NCI-H345 treated with DMSO at 0.1 percent for 48 hours (cell line): ENCODE measurements around the gene EIF3A.
"Not testable (repeated sequence)": the region's sequence is repeated elsewhere in the genome, so short reads cannot be mapped to it uniquely, and the experiment has no call there.

ENCODE experiments used
- DNase-seq: peaks from one replicate; lab custom pipeline; 2025; ENCODE audit not compliant: unreplicated experiment; lab: John Stamatoyannopoulos, UW

The EIF3A gene

GRCh38 chr10:119100434-119101238, 20.0 kb upstream of the EIF3A start:
- no peak for DNase-seq

GRCh38 chr10:119098576-119098975, 18.0 kb upstream of the EIF3A start:
- no peak for DNase-seq

DNA sequence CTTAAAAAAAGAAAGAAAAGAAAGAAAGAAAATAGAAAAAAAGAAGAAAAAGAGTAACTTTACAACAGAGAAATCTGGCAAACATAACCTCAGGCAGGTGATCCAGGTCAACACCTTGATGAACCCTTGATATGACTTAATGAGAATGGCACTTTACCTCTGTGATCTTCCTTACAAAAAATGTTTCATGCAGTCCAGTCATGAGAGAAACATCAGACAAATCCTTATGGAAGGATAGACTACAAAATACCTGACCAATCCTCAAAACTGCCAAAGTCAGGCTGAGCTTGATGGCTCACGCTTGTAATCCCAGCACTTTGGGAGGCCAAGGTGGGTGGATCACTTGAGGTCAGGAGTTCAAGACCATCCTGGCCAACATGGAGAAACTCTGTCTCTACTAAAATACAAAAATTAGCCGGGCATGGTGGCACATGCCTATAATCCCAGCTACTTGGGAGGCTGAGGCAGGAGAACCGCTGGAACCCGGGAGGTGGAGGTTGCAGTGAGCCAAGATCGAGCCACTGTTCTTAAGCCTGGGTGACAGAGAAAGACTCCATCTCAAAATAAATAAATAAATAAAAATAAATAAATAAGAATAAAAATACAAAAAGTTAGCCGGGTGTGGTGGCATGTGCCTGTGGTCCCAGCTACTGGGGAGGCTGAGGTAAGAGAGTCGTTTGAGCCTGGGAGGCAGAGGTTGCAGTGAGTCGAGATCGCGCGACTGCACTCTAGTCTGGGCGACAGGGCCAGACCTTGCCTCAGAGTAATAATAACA, 16.2 kb upstream of the EIF3A start:
- DNase-seq, result not testable (repeated sequence)

- no peak for DNase-seq
Observed at GRCh38 chr10:119095640-119096039, 15.0 kb upstream of the EIF3A start.

DNA sequence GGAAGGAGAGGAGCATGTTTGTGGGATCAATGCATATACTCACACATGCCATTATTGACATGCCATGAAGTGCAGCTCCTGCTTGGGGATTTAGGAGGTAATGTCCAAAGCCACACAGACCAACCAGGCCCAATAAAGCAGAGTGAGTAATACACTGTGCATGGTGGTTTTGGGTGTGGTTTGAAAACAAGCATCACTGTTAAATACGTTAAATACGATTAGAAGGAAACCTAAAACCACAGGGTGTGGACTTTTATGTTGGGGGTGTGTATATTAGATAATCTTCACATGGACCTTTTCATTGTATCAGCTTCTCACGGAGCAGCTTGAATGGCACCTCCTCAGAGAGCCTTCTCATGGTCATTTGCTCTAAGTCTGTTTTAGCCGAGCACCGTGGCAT, 10.4 kb upstream of the EIF3A start:
- DNase-seq, result no peak

DNA sequence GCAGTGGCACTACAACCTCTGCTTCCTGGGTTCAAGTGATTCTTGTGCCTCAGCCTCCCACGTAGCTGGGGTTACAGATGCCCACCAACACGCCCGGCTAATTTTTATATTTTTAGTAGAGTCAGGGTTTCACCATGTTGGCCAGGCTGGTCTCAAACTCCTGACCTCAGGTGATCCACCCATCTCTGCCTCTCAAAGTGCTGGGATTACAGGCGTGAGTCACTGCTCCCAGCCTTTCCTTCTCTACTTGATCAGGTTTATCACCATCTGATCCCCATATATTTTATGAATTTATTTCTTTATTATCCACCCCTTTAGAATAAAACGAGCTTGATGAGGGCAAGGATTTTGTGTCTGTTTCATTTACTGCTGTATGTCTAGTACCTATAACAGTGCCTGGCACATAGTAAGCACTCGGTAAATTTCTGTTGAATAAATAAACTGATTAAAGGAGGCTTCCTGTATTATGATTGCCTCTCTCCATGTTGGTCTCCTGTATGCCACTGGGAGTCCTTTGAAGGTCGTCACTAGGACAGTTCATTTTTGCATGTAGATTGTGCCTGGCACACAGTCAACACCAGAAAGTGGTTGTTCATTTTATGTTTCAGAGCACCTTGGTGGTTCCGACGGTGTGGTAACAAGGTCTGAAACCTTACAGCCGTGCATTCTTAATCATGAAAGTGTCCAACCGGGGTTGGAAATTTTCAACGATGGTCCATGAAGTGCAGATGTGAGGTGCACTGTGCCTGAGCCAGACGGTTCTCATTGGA, 9.6 kb upstream of the EIF3A start:
- no peak for DNase-seq

DNA sequence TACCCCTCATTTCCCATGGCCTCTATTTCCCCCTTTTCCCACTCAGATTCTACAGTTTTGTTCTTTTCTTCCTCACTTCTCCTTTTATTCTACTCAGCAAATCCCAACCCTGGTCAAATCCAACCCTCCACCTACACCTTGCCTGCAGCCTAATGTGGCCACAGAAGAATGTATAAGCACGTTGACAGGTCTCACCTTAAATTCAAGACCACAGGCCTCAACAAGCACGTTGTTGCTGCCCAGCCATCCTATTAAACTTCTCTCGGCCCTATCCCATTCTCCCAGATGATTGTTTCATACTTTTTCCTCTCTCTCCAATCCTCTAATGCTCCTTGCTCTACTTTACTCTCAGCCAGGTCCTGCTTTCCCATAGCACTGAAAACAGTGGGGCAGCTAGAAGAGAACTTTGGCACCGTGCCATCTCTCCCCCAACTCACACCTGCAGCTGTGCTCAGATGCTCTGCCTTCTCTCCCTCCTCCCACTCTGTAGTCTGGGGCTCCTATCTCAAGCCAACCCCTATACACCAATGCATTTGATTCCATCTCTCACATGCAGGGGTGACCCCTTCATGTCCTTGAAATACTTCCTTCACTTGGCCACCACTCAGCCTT, 6.8 kb upstream of the EIF3A start:
- no peak for DNase-seq

DNA sequence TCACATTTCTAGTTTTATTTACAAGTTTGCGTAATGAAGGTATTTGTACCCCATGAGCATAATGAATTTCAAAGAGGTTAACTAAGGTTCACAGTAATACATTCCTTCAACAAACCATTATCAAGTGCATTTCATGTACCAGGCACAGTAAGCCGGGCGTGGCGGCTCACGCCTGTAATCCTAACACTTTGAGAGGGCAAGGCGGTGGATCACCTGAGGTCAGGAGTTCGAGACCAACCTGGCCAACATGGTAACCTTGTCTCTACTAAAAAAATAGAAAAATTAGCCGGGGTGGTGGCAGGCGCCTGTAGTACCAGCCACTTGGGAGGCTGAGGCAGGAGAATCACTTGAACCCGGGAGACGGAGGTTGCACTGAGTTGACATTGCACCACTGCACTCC, 4.3 kb upstream of the EIF3A start:
- DNase-seq, result no peak

- DNase-seq, result no peak
Observed at GRCh38 chr10:119079599-119080520, 757 bp downstream of the EIF3A start.

DNA sequence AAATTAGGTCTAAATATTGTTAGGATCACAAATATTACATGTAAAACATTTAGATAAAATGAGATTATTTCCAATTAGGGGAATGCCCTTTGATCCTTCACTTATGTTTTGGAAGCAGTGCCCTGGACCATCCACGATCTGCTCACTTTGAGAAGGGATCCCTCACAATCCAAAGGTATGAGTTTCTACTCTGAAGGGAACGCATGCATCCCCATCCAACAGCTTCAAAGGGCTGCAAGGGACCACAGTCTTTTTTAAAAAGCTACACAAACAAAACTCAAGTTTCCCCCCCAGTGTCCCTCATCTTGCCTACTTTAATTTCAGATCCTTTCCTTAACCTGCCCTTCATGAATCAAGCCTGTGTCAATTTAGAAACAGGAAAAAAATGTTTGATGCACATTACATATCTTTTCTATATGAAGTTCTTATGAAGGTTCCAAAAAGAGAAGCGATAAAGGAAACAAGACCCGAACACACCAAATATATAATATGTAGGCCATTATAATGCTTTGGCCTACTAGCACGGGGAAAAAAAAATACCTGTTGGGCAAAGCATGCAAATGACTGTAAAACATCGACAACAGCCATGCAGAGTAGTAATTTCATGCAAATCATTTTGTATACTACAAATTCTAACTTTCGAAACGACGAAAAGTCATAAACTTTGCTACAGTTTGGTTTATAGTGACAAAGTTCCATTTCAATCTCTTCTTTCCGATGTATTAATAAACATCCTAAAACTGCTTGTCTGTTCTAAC, 2.0 kb downstream of the EIF3A start:
- DNase-seq, result no peak

GRCh38 chr10:119073584-119073983, 7.0 kb downstream of the EIF3A start:
- no peak for DNase-seq

GRCh38 chr10:119070395-119071165, 10.0 kb downstream of the EIF3A start:
- no peak for DNase-seq

- no peak for DNase-seq
Observed at GRCh38 chr10:119061926-119062325, 18.7 kb downstream of the EIF3A start.

GRCh38 chr10:119061352-119061751, 19.3 kb downstream of the EIF3A start:
- no peak for DNase-seq

- DNase-seq, result no peak
Observed at GRCh38 chr10:119060107-119060506, 20.5 kb downstream of the EIF3A start.

GRCh38 chr10:119059557-119059956, 21.1 kb downstream of the EIF3A start:
- no peak for DNase-seq

DNA sequence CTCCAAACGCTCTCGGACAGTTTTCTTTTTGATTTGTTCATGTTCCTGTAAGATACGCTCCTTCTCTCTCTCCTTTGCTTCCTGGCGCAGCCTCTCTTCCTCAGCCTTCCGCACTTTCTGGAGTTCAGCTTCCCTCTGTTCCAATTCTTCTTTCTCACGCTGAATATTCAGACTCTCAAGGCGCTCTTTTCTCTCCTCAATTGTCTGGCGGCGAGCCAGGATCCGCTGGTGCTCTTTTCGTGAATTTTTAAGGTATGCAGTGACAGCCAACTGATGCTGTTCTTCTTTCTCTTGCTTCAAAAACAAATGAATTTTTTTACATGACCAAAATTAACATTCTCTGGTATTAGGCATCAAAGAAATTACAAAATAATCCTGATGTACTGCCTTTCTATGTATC, 22.6 kb downstream of the EIF3A start:
- no peak for DNase-seq

GRCh38 chr10:119055472-119055871, 25.1 kb downstream of the EIF3A start:
- DNase-seq, result no peak

DNA sequence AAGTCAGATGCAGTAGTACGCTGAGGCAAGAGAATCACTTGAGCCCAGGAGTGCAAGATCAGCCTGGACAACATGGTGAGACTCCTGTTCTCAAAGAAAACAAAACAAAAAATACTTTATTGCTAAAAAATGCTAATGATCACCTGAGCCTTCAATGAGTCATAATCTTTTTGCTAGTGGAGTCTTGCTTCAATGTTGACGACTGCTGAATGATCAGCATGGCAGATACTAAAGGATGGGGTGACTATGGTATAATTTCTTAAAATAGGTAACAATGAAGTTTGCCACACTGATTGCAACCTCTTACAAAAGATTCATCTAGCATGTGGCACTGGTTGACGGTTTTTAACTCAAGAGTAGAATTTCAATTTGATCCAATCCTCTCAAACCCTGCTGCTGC, 28.8 kb downstream of the EIF3A start:
- DNase-seq, result no peak
